IPS-20b (cell line): ENCODE measurements around the gene GAST.
A peak's percentile ranks its signal among the peaks of the same experiment; 100 is the strongest.

Experiments used
- H3K27ac ChIP-seq: one replicate; pipeline ENCODE4 v1.5.1; 2013; ENCODE audit warnings: low read length
- H3K27me3 ChIP-seq: 2 replicates; pipeline ENCODE4 v1.6.1; 2013; ENCODE audit warnings: mild to moderate bottlenecking, low read length, inconsistent platforms; ENCODE audit not compliant: insufficient read depth
- H3K36me3 ChIP-seq: 2 replicates; pipeline ENCODE4 v1.6.1; 2013; ENCODE audit warnings: low read depth, mild to moderate bottlenecking, inconsistent platforms, low read length, moderate library complexity; ENCODE audit not compliant: insufficient read depth
- H3K4me1 ChIP-seq: 2 replicates; pipeline ENCODE4 v1.6.1; 2013; ENCODE audit warnings: mild to moderate bottlenecking, control low read depth, inconsistent platforms, low read length, moderate library complexity; ENCODE audit not compliant: insufficient read depth
- H3K4me3 ChIP-seq: 2 replicates; pipeline ENCODE4 v1.5.1; 2013; ENCODE audit warnings: mild to moderate bottlenecking, low read length, inconsistent platforms
- H3K9ac ChIP-seq: 2 replicates; pipeline ENCODE4 v1.6.1; 2013; ENCODE audit warnings: low read depth, mild to moderate bottlenecking, inconsistent platforms, low read length, moderate library complexity
- H3K9me3 ChIP-seq: 2 replicates; pipeline ENCODE4 v1.6.1; 2013; ENCODE audit warnings: mild to moderate bottlenecking, low read depth, low read length, inconsistent platforms; ENCODE audit not compliant: insufficient read depth

GAST gene

GRCh38 chr17:41686281-41686680 is 25.9 kb upstream of the GAST start:
- H3K27ac ChIP-seq = no peak overlapping the region
- peaks cover 20% of the 10 kb centered on the region for H3K36me3 ChIP-seq
- H3K4me1 ChIP-seq = peaks cover 9% of the 10 kb centered on the region
- no peak overlapping the region for H3K4me3 ChIP-seq
- H3K9ac ChIP-seq = no peak overlapping the region
- no peaks in the 10 kb centered on the region for H3K27me3 ChIP-seq
- no peaks in the 10 kb centered on the region for H3K9me3 ChIP-seq

- Histone ChIP-seq H3K9ac (peak overlapping the region; percentile 84), H3K4me3 (peak overlapping the region; percentile 96), H3K4me1 (peaks cover 9% of the 10 kb centered on the region), H3K9me3 (no peaks in the 10 kb centered on the region), H3K36me3 (peaks cover 37% of the 10 kb centered on the region), H3K27me3 (no peaks in the 10 kb centered on the region), H3K27ac (no peak overlapping the region)
These were observed 24.1 kb upstream of the GAST start for GRCh38 chr17:41687828-41688640.

GRCh38 chr17:41688641-41689496 is 23.3 kb upstream of the GAST start, which contains the start of gene EIF1:
EIF1 (plus strand) TSS chr17:41688885; CDS start chr17:41689039, 154 bp downstream.
- Histone ChIP-seq H3K9me3 (no peaks in the 10 kb centered on the region), H3K36me3 (peaks cover 45% of the 10 kb centered on the region), H3K4me3 (peak within 1 kb of the TSS; percentile 96), H3K27ac (peak within 1 kb of the TSS; percentile 98), H3K27me3 (no peaks in the 10 kb centered on the region), H3K4me1 (peaks cover 9% of the 10 kb centered on the region), H3K9ac (peak within 1 kb of the TSS; percentile 99)

- H3K27ac ChIP-seq = peak overlapping the region; percentile 73
- H3K27me3 ChIP-seq = no peaks in the 10 kb centered on the region
- H3K9ac ChIP-seq = peak overlapping the region; percentile 99
- H3K36me3 ChIP-seq = peaks cover 45% of the 10 kb centered on the region
- peaks cover 9% of the 10 kb centered on the region for H3K4me1 ChIP-seq
- no peaks in the 10 kb centered on the region for H3K9me3 ChIP-seq
- H3K4me3 ChIP-seq = peak overlapping the region; percentile 96
These were observed 22.4 kb upstream of the GAST start for GRCh38 chr17:41689497-41690299.

GRCh38 chr17:41690497-41690896 is 21.6 kb upstream of the GAST start:
- Histone ChIP-seq H3K36me3 (peaks cover 45% of the 10 kb centered on the region), H3K4me1 (peaks cover 9% of the 10 kb centered on the region), H3K4me3 (peak overlapping the region; percentile 96), H3K9ac (peak overlapping the region; percentile 99; the same call in 1 of the 2 replicates), H3K27ac (no peak overlapping the region), H3K9me3 (no peaks in the 10 kb centered on the region), H3K27me3 (no peaks in the 10 kb centered on the region)

- Histone ChIP-seq H3K27me3 (no peaks in the 10 kb centered on the region), H3K9me3 (no peaks in the 10 kb centered on the region), H3K9ac (no peak overlapping the region), H3K4me1 (peaks cover 9% of the 10 kb centered on the region), H3K36me3 (peaks cover 45% of the 10 kb centered on the region), H3K4me3 (no peak overlapping the region; the same call in 1 of the 2 replicates), H3K27ac (no peak overlapping the region)
These were observed 20.9 kb upstream of the GAST start for GRCh38 chr17:41691031-41691777.

GRCh38 chr17:41692722-41693521 is 19.2 kb upstream of the GAST start:
- H3K9ac ChIP-seq = no peak overlapping the region
- no peak overlapping the region for H3K4me3 ChIP-seq
- no peaks in the 10 kb centered on the region for H3K9me3 ChIP-seq
- H3K27me3 ChIP-seq = no peaks in the 10 kb centered on the region
- peaks cover 9% of the 10 kb centered on the region for H3K4me1 ChIP-seq
- peaks cover 45% of the 10 kb centered on the region for H3K36me3 ChIP-seq
- no peak overlapping the region for H3K27ac ChIP-seq

- Histone ChIP-seq H3K4me3 (no peak overlapping the region), H3K9me3 (no peaks in the 10 kb centered on the region), H3K9ac (no peak overlapping the region), H3K36me3 (peaks cover 36% of the 10 kb centered on the region), H3K27ac (no peak overlapping the region), H3K4me1 (peaks cover 6% of the 10 kb centered on the region), H3K27me3 (no peaks in the 10 kb centered on the region)
These were observed 16.9 kb upstream of the GAST start for GRCh38 chr17:41695134-41695661.

DNA sequence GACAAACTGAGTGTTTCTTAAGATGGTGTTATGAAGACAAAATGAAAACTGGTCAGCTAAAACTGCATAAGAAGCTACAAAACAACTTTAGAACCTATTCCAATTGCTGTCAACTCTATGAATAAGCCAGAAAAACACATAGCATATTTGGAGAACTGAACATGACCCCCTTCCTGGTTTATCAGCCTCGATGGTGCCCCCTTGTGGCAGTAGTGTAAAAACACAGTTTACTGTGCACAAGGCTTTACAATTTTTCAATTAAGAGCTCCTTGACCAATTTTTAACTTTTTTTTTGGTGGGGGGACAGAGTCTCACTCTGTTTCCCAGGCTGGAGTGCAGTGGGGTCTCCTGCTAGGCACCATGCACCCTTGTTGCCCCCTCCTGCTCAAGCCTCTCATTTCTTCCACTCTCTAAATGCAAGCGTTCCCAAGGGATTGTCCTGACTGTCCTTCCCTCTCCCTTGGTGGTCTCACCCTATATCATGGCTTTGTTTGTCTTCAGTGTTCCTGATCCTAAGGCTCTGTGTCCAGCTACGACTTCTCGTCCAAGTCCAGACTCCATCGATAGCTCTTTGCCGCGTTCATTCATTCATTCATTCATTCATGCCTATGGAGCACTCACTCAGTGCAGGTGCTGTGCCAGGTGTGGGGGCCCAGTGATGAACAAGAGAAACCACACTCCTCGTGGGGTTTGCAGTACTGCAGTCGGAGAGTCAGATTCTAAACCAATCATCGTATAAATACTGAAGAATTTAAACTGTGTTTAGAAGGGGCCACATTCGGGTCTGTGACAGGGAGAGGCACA is 16.0 kb upstream of the GAST start:
- Histone ChIP-seq H3K9ac (no peak overlapping the region), H3K27me3 (no peaks in the 10 kb centered on the region), H3K27ac (no peak overlapping the region), H3K4me1 (0 out of 2 replicates have a peak, but pooled peaks cover under 1% of the 10 kb centered on the region), H3K9me3 (no peaks in the 10 kb centered on the region), H3K36me3 (peaks cover 27% of the 10 kb centered on the region), H3K4me3 (no peak overlapping the region)
